ENCODE data around the gene XYLB. TPM values are rescaled to one million over a fixed set of nuclear protein-coding genes. Genes with fewer than 3 reads are reported as not detected.

Gene XYLB
- total and polyA plus RNA-seq, 2 of the 13 experiments (the other 11 are each of a cell fraction or from before 2014, with no cell fraction given) = 25.9 to 30.0 TPM

- H3K9me3 ChIP-seq (ENCODE audit: low read length) = no peaks in the 10 kb centered on the region
- no peaks in the 10 kb centered on the region for H3K36me3 ChIP-seq (replicated peaks in 1 of 2; ENCODE audit: control insufficient read depth in 1 of 2, insufficient read depth in 2 of 2, low read length in 2 of 2)
- no peaks in the 10 kb centered on the region for H3K79me2 ChIP-seq (ENCODE audit: insufficient read depth, low read length)
- ATAC-seq = no peak
- no peak overlapping the region for H3K9ac ChIP-seq (ENCODE audit: insufficient read depth, low read depth, low read length)
- ChIA-PET CTCF (ENCODE audit: low intra/inter-chr PET ratio, low total read pairs) (no interaction called here), POLR2A (no interaction called here)
- no peak overlapping the region for H3K4me3 ChIP-seq (replicated peaks in 1 of 3; ENCODE audit: insufficient read depth in 1 of 3, low read depth in 2 of 3, low read length in 3 of 3)
- in situ Hi-C loops (cut with HindIII; ENCODE audit: extremely low pct_ligation_motif_present, low pct_unique_long_range_greater_than_20kb) = no loop called here
- no TSS peak for BruUV-seq (replicated peaks)
- no peak for DNase-seq (ENCODE audit: low spot score)
- H3K4me1 ChIP-seq (ENCODE audit: insufficient read depth, low read length) = no peaks in the 10 kb centered on the region
- H2AFZ ChIP-seq (ENCODE audit: low read length) = no peak overlapping the region
- 32% methylated on average over 2 of the region's 10 CpGs for WGBS (ENCODE audit: low lambda C conversion rate)
- no peak overlapping the region for H3K27ac ChIP-seq (ENCODE audit: extremely low read length, insufficient read depth, low read length)
- no peak for FAIRE-seq
- TF ChIP-seq ZNF768 (CRISPR knock-in tag; IDR thresholded peaks at IDR 0.05) = 0 out of 2 replicates have a peak, but pooled peaks have one; percentile 2
- TF ChIP-seq, protein P1, sequence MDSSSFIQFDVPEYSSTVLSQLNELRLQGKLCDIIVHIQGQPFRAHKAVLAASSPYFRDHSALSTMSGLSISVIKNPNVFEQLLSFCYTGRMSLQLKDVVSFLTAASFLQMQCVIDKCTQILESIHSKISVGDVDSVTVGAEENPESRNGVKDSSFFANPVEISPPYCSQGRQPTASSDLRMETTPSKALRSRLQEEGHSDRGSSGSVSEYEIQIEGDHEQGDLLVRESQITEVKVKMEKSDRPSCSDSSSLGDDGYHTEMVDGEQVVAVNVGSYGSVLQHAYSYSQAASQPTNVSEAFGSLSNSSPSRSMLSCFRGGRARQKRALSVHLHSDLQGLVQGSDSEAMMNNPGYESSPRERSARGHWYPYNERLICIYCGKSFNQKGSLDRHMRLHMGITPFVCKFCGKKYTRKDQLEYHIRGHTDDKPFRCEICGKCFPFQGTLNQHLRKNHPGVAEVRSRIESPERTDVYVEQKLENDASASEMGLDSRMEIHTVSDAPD (CRISPR knock-in tag; IDR thresholded peaks at IDR 0.05) = no peak
- peaks cover 9 to 54% of the 10 kb centered on the region in 2 experiments; a peak in 4 of 5 replicates for H3K27me3 ChIP-seq (ENCODE audit: control insufficient read depth in 1 of 2, insufficient read depth in 2 of 2, low read length in 2 of 2)
- no peak overlapping the region for H3K4me2 ChIP-seq (ENCODE audit: low read depth, low read length)
- H4K20me1 ChIP-seq (ENCODE audit: insufficient read depth, low read length) = no peaks in the 10 kb centered on the region
- intact Hi-C loops (cut with micrococcal nuclease; ENCODE audit: unreplicated experiment) = no loop called here
These were observed 30.9 kb upstream of the XYLB start for GRCh38 chr3:38315488-38316230.

DNA sequence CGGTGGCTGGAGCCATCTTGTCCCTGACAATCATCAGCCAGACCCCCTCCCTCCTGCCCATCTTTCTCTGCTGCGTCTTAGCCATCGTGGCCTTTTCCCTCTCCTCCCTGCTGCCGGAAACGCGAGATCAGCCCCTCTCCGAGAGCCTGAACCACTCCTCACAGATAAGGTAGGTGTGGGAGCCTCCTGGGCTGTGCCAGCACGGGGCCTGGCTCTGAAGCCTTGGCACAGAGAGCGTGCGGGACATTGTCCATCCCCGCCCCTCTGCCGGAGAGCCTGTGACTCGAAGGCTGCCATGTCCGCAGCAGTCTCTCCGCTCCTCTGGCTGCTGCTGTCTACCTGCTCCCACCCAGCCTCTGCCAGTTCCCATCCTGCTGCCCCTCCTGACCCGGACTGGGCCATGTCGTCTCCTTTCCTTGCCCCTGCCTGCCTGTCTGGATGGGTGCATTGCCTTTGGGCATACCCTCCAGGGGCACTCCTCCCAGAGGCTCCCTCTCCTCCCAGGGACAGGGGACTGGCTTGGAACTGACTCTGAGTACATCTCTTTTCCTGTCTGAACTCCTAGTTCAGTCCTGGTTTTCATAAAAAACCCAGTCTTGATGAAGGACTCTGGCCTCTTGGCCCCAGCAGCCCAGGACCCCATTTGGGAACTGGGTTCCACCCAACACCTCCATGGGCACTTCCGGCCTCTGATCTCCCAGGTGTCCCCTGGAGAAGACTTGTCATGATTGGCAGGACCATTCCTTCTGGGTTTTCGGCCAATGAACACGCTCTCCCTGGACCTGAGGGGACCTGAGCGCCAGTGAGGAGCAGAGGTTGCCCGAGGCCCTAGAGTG is 30.0 kb upstream of the XYLB start:
- 39% methylated on average over 13 of the region's 22 CpGs for WGBS (ENCODE audit: low lambda C conversion rate)
- intact Hi-C loops (cut with micrococcal nuclease; ENCODE audit: unreplicated experiment) = no loop called here
- no peak overlapping the region for H3K4me2 ChIP-seq (ENCODE audit: low read depth, low read length)
- ChIA-PET CTCF (ENCODE audit: low intra/inter-chr PET ratio, low total read pairs) (no interaction called here), POLR2A (no interaction called here)
- no peaks in the 10 kb centered on the region for H3K4me1 ChIP-seq (ENCODE audit: insufficient read depth, low read length)
- no peaks in the 10 kb centered on the region for H4K20me1 ChIP-seq (ENCODE audit: insufficient read depth, low read length)
- H3K36me3 ChIP-seq (replicated peaks in 1 of 2; ENCODE audit: control insufficient read depth in 1 of 2, insufficient read depth in 2 of 2, low read length in 2 of 2) = no peaks in the 10 kb centered on the region
- H3K27ac ChIP-seq (ENCODE audit: extremely low read length, insufficient read depth, low read length) = no peak overlapping the region
- DNase-seq (ENCODE audit: low spot score) = no peak
- no peaks in the 10 kb centered on the region for H3K79me2 ChIP-seq (ENCODE audit: insufficient read depth, low read length)
- no peaks in the 10 kb centered on the region for H3K9me3 ChIP-seq (ENCODE audit: low read length)
- H2AFZ ChIP-seq (ENCODE audit: low read length) = no peak overlapping the region
- no peak overlapping the region for H3K4me3 ChIP-seq (replicated peaks in 1 of 3; ENCODE audit: insufficient read depth in 1 of 3, low read depth in 2 of 3, low read length in 3 of 3)
- BruUV-seq (replicated peaks) = no TSS peak
- in situ Hi-C loops (cut with HindIII; ENCODE audit: extremely low pct_ligation_motif_present, low pct_unique_long_range_greater_than_20kb) = no loop called here
- no peak for ATAC-seq
- FAIRE-seq = no peak
- H3K9ac ChIP-seq (ENCODE audit: insufficient read depth, low read depth, low read length) = no peak overlapping the region
- H3K27me3 ChIP-seq (ENCODE audit: control insufficient read depth in 1 of 2, insufficient read depth in 2 of 2, low read length in 2 of 2) = peaks cover 9 to 47% of the 10 kb centered on the region in 2 experiments; a peak in 4 of 5 replicates
- TF ChIP-seq ZNF432 (CRISPR knock-in tag; IDR thresholded peaks at IDR 0.05; ENCODE audit: borderline replicate concordance) (no peak), PAF1 (CRISPR knock-in tag; IDR thresholded peaks at IDR 0.05) (no peak), DR1 (CRISPR knock-in tag; IDR thresholded peaks at IDR 0.05) (no peak), DMTF1 (CRISPR knock-in tag; IDR thresholded peaks at IDR 0.05) (no peak), ARID3A (IDR thresholded peaks at IDR 0.05; ENCODE audit: low read depth, low read length) (no peak), ZNF792 (CRISPR knock-in tag; IDR thresholded peaks at IDR 0.05) (no peak), TCF7 (IDR thresholded peaks at IDR 0.05; ENCODE audit: low read depth) (no peak), HHEX (CRISPR knock-in tag; IDR thresholded peaks at IDR 0.05) (no peak)

All from HepG2 (cell line).